Epithelial cell of esophagus (primary cell): ENCODE results near the gene STARD7.

Source experiments
- DNase-seq: peaks from one replicate; pipeline ENCODE4 v3.0.0; 2010; ENCODE audit warnings: low read depth
- H3K4me3 ChIP-seq: 2 replicates; pipeline ENCODE4 v1.5.1; 2011; ENCODE audit warnings: mild to moderate bottlenecking, low read length, control low read depth
- TF ChIP-seq, protein P1 (sequence below): IDR thresholded peaks from 2 replicates; pipeline ENCODE4 v1.5.1; 2011; ENCODE audit warnings: low read depth, mild to moderate bottlenecking, low read length, control low read depth, inconsistent platforms; ENCODE audit not compliant: insufficient read depth; ENCODE audit errors: missing control alignments

Gene STARD7

DNA sequence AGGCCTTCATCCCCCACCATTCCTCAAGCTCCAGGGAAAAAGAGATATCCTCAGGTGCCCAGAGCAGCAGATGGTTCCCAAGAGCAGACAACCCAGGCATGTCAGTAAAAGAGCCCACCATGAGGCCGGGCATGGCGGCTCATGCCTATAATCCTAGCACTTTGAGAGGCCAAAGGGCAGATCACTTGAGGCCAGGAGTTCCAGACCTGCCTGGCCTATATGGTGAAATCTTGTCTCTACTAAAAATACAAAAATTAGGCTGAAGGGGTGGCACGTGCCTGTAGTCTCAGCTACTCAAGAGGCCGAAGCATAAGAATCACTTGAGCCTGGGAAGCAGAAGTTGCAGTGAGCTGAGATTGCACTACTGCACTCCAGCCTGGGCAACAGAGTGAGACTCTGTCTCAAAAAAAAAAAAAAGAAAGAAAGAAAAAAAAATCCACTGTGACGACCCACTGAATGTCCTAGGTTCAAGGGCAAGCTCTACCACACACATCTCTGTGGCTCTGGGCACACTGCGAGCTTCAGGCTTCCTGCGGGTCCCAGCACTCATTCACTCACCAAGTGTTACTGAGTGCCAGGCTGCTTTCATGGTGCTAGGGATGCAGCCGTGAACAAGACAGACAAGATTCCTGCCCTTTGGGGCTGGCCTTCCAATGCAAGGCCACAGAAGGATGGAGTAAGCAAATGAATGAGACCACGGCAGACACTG lies 56.9 kb downstream of the STARD7 start:
- no peak overlapping the region for H3K4me3 ChIP-seq
- TF ChIP-seq, protein P1, sequence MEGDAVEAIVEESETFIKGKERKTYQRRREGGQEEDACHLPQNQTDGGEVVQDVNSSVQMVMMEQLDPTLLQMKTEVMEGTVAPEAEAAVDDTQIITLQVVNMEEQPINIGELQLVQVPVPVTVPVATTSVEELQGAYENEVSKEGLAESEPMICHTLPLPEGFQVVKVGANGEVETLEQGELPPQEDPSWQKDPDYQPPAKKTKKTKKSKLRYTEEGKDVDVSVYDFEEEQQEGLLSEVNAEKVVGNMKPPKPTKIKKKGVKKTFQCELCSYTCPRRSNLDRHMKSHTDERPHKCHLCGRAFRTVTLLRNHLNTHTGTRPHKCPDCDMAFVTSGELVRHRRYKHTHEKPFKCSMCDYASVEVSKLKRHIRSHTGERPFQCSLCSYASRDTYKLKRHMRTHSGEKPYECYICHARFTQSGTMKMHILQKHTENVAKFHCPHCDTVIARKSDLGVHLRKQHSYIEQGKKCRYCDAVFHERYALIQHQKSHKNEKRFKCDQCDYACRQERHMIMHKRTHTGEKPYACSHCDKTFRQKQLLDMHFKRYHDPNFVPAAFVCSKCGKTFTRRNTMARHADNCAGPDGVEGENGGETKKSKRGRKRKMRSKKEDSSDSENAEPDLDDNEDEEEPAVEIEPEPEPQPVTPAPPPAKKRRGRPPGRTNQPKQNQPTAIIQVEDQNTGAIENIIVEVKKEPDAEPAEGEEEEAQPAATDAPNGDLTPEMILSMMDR = no peak
- no peak for DNase-seq

DNA sequence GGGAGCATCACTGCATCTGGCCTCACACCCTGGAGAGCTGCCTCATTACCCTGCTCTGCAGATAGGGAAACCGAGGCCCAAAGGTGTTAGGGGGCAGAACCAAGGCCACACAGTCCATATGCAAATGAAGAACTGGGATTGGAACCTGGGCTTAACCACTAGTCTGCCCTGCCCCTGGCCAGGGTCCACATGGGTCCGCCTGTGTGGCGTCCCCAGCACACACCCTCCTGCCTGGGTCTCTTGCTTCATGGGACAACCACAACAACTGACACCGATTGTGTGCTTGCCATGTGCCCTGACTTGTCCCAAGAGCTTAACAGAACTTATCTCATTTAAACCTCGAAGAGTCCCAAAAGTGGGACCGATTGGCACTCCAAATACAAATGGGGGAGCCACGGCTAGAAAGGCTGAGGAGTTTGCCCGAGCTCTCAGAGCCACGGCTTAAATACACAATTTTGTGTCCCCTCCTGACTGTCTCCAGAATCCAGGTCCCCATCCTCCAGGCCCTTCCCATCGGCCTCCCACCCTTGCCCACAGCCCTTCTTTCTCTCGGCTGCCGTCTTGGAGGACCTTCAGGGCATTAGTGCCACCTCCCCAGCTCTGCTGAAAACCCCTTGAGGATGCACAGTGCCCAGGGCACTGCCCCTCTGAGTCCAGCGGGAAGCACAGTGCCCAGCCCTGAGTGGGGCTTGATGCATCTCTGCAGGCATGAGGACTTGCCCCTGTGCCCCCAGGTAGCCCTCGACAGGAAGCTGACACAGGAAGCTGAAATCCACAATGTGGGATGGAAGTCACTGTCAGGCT lies 57.6 kb downstream of the STARD7 start:
- TF ChIP-seq, protein P1 = no peak
- no peak for DNase-seq
- no peak overlapping the region for H3K4me3 ChIP-seq

DNA sequence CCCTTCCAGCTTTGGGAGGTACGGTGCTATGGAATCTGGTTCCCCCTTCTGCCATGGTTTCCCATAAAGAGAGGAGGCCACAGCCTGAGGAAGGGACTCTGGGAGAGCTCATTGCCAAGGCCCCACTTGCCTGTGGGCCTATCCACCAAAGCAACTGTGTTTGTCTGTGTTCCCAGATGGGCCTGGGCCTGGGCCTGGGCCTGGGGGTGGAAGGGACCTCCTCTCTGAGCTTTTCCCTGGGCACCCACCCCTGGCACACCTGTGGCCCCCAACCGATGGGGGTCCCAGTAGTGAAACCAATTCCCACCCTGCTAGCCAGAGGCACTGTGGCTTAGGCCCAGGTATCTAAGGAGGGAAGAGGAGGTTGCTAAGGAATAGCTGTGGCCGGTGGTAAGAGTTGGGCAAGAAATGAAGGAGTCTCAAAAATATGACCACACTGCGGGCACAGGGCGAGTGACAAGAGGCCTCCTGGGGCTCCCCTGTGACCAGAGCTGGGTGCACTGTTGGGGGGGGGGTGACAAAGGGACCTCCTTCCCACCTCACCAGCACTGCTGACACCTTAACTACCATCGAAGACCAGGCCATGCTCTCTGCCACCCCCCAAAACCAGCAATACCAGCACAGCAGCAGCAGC lies 58.5 kb downstream of the STARD7 start:
- DNase-seq = no peak
- TF ChIP-seq, protein P1 = no peak

DNA sequence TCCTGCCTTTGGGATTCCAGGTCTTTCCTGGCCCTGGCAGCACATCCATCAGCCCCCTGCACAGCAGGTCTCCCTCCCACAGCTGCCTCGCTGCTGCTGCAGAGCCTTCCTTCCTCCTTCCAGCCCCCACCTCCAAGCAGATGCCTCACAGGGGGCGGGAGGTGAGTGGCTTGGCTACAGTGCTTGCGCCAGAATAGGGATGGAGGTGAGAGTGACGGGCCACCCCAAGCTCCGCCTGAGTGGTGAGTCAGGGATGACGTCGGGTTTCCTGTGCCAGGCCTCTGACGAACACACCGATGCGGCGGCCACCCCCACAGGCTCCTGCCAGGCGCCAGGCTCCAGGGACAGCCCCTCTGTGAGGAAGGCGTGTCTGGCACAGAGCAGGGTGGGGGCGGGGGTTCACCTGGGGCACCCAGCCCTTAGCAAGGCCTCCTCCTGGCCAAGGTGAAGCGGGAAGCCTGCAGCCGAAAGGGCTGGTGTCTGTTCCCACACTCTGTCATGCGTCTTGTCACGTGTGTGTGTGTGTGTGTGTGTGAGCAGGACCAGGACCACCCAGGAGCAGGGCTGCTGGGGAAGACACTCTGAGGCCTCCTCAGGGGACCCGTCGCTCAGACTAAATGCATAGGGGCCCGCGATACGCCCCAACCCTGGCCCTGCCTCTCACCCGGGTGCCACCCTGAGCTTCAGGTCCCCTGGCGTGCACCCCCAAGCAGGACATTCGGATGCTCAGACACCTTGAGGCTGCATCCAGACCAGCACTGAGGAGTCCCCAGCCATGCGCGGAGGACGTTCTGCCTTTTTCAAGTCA lies 60.0 kb downstream of the STARD7 start:
- TF ChIP-seq, protein P1 = no peak
- peak; percentile 87 for DNase-seq
- no peak overlapping the region for H3K4me3 ChIP-seq

More for the DNA sequence above, 58.5 kb downstream of the STARD7 start:
- no peak overlapping the region for H3K4me3 ChIP-seq

DNA sequence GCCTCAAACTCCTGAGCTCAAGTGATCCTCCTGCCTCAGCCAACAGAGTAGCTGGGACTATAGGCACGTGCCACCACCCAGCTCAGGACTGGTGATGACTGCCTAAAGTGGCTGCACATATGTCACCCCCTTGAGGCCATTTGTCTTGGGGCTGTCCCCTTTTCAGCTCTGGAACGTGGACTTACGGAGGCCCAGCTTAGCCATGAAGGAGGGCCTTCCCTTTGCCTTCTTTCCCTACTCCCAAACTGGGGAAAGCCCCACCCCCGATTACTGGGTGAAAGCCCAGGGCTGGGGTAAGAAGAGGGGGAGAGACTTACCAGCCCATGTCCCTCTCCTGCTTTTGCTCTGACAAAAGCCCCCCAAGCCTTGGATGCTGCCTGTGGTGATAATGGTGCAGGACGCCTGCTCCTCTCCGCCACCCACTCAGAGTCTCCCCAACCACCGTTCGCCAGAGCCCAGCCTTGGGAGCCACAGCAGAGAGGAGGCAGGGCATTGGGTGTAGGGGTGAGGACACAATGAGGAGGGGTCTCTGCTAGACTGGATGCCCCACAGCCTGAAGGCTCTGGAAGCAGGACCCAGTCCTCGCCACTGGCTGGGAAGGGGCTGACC lies 60.9 kb downstream of the STARD7 start:
- TF ChIP-seq, protein P1 = no peak
- no peak for DNase-seq
- H3K4me3 ChIP-seq = no peak overlapping the region
